Activated T-cell treated with anti-CD3 and anti-CD28 coated beads for 48 hours (primary cell): ENCODE measurements around the gene PRR23B.

Source experiments
- DNase-seq: peaks from one replicate; pipeline ENCODE4 v3.0.0-alpha.2; 2020; ENCODE audit warnings: low read depth

PRR23B gene

DNA sequence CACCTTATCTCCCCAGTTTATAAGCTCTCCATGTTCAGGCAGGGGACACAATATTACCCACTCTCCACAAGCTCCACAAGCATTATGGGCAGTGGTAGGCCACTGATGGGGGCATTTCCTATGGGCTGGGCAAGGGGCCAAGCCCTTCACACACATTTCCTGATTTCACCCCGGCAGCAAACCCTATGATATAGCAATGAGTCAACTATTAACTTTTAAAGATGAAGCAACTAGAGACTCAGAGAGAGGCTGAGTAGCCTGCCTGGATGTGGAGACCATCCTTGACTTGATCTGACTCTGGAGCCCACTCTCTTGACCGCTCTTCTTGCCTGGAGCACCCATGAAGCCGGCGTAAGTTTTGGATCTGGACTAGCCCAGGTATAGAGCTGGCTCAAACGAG is 46.3 kb downstream of the PRR23B start:
- no peak for DNase-seq

DNA sequence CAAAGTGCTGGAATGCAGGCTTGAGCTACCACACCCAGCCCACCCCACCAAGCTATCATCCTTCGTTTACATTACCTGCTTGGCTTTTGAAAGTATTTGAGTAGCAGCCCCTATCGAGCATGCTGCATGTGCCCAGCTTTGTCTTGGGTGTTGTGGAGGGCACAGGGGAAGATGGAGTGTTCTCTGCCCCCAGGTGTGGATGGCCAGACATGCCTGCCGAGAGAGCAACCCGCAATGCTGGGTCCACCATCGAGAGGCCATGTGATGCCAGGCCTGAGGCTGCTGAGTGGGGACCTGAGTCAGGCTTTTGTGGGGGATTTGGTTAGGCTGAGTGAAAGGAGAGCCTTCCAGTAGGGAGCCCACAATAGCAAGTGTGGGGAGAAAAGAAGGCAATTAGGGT is 47.8 kb downstream of the PRR23B start:
- DNase-seq = no peak

DNA sequence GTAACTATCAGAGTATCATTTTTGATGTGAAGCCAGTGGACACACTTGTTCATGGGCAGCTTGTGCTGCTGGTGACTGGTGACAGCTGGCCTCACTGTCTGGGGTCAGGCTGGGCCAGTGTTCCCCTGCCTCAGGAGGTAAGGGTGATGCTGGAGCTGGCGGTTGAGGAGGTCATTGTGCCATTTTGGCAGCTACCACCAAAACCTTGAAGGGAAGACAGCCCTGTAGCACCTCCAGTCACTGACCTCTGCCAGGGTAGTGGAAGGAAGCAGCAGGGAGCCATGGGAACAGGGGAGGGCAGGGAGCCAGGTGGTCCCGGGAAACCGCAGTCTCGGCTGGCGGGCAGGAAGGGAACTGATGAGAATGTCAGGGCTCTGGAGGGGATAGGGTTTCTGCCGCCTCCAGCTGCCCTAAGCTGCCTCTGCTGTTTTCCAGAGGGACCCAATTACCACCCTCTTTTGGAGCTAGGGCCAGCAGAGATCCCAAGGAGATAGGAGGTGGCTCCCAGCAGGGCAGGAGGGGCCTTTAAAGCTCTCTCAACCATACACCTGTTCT is 48.9 kb downstream of the PRR23B start:
- DNase-seq = no peak
